Gastrocnemius medialis (tissue), 4 donors: ENCODE results near the gene ADAMTSL3.

Experiments used
- POLR2A ChIP-seq, 2 donors: fragments of 450-650 bp; IDR thresholded peaks; one replicate each; pipeline ENCODE4 v1.6.1; 2017; ENCODE audit warnings: antibody characterized with exemption in 2 of 2, mild to moderate bottlenecking in 2 of 2, moderate library complexity in 2 of 2
- TF ChIP-seq, protein P1 (sequence below), 5 experiments: fragments of 450-650 bp in 3 of 5; fragments of 200-600 bp in 2 of 5; sonication (generic) in 2 of 5; IDR thresholded peaks in 4 of 5; conservative IDR thresholded peaks in 1 of 5; 1 replicate in 4 of 5; 2 replicates in 1 of 5; pipeline ENCODE4 v1.5.1; 2016 to 2019; ENCODE audit warnings: antibody characterized with exemption in 5 of 5, mild to moderate bottlenecking in 3 of 5, moderate library complexity in 3 of 5

DNA sequence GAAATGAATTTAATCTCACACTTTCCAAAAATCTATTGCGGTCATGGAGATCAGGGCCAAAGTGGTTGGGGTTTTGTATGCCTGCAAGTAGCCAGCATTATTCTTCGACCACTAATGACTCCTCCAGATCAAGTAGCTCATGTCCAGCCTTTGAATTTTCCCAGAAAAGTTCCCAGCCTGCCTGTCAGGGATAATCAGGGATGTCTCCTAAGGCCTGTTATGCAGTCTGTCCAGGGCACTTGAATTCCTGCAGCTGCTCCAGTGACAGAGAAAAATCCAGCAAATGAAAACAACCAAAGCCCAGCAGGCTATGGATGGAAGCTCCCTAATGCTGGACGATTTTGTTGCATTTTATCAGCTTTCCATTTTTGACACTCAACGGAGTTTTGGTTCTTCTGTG lies 215.4 kb downstream of the ADAMTSL3 start:
- TF ChIP-seq, protein P1, sequence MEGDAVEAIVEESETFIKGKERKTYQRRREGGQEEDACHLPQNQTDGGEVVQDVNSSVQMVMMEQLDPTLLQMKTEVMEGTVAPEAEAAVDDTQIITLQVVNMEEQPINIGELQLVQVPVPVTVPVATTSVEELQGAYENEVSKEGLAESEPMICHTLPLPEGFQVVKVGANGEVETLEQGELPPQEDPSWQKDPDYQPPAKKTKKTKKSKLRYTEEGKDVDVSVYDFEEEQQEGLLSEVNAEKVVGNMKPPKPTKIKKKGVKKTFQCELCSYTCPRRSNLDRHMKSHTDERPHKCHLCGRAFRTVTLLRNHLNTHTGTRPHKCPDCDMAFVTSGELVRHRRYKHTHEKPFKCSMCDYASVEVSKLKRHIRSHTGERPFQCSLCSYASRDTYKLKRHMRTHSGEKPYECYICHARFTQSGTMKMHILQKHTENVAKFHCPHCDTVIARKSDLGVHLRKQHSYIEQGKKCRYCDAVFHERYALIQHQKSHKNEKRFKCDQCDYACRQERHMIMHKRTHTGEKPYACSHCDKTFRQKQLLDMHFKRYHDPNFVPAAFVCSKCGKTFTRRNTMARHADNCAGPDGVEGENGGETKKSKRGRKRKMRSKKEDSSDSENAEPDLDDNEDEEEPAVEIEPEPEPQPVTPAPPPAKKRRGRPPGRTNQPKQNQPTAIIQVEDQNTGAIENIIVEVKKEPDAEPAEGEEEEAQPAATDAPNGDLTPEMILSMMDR (IDR thresholded peaks at IDR 0.05 in 4 of 5, conservative IDR thresholded peaks at IDR 0.05 in 1 of 5) = no peak
- TF ChIP-seq POLR2A (IDR thresholded peaks at IDR 0.05) = no peak
